PC-3 (cell line): ENCODE results near the gene ERICH3.

Source experiments
- CTCF ChIP-seq: fragments of 300-600 bp; sonication (generic); conservative IDR thresholded peaks from 2 replicates; pipeline ENCODE4 v1.5.1; 2017; ENCODE audit warnings: antibody characterized with exemption, low read depth, mild to moderate bottlenecking, low read length
- EZH2 ChIP-seq: fragments of 300-600 bp; sonication (generic); IDR thresholded peaks from one replicate; pipeline ENCODE4 v1.6.1; 2017; ENCODE audit warnings: antibody characterized with exemption, mild to moderate bottlenecking, low read length; ENCODE audit not compliant: unreplicated experiment
- EZH2phosphoT487 ChIP-seq: fragments of 300-600 bp; sonication (generic); IDR thresholded peaks from 2 replicates; pipeline ENCODE4 v1.6.1; 2018; ENCODE audit warnings: mild to moderate bottlenecking, antibody characterized with exemption, low read length, borderline replicate concordance

- no peak for TF ChIP-seq CTCF
- TF ChIP-seq EZH2 = no peak
- TF ChIP-seq EZH2phosphoT487 = no peak
Observed at GRCh38 chr1:74578101-74578500, 95.5 kb downstream of the ERICH3 start.
